ENCODE measurements around the gene OTOP3. TPM values are rescaled to one million over a fixed set of nuclear protein-coding genes. Genes with fewer than 3 reads are reported as not detected.

The OTOP3 gene
- total and polyA plus RNA-seq, 2 of the 4 experiments (the other 2 are of a cell fraction): not detected

- H2AK5ac ChIP-seq (ENCODE audit: low read depth, low read length): no peak overlapping the region
- CTCF ChIA-PET: no interaction called here
- intact Hi-C loops (cut with micrococcal nuclease): no loop called here
- no peak overlapping the region for H2BK20ac ChIP-seq (ENCODE audit: low read depth, low read length)
- H3K14ac ChIP-seq (replicated peaks; ENCODE audit: low read depth, low read length): no peak overlapping the region
- peaks cover 62% of the 10 kb centered on the region for H3K27me3 ChIP-seq (ENCODE audit: control insufficient read depth, insufficient read depth, low read length)
- in situ Hi-C loops (cut with MboI; ENCODE audit: low sequenced_read_pairs): no loop called here
- no peak overlapping the region for H3K27ac ChIP-seq (ENCODE audit: insufficient read depth, low read length)
- no peak for TF ChIP-seq RAD21 (IDR thresholded peaks at IDR 0.05; ENCODE audit: low read length)
- TF ChIP-seq BHLHE40 (IDR thresholded peaks at IDR 0.05; ENCODE audit: low read depth, low read length): no peak
- no peak for TF ChIP-seq RCOR1 (IDR thresholded peaks at IDR 0.05; ENCODE audit: insufficient replicate concordance, low read length)
- TF ChIP-seq USF2 (IDR thresholded peaks at IDR 0.05; ENCODE audit: low read depth, low read length): no peak
- no peak for TF ChIP-seq ELK1 (IDR thresholded peaks at IDR 0.05; ENCODE audit: borderline replicate concordance, low read depth, low read length)
- no peak overlapping the region for H3K4ac ChIP-seq (ENCODE audit: low read depth, low read length)
- H3K4me3 ChIP-seq (ENCODE audit: insufficient read depth, low read depth, low read length): no peak overlapping the region
- no peak overlapping the region for H3K23ac ChIP-seq (ENCODE audit: low read depth, low read length)
- H3K9me3 ChIP-seq (ENCODE audit: control insufficient read depth, insufficient read depth, low read length): no peaks in the 10 kb centered on the region
- no peak for DNase-seq
- no peaks in the 10 kb centered on the region for H3K79me1 ChIP-seq (ENCODE audit: low read depth in 1 of 2, low read length in 2 of 2)
- H3K4me1 ChIP-seq (ENCODE audit: control insufficient read depth, insufficient read depth, low read length): no peaks in the 10 kb centered on the region
- no peaks in the 10 kb centered on the region for H3K36me3 ChIP-seq (ENCODE audit: control insufficient read depth, insufficient read depth, low read length)
- WGBS, 2 experiments (ENCODE audit: extremely low coverage in 2 of 2, insufficient read length in 1 of 2): 83% methylated on average over 1 of the region's 21 CpGs; no CpG with 5 or more reads in 1 of the 2 experiments
- ATAC-seq (ENCODE audit: low read depth): no peak
- no peak overlapping the region for H2AFZ ChIP-seq (replicated peaks; ENCODE audit: low read length, poor library complexity)
- no peak overlapping the region for H2AK9ac ChIP-seq (replicated peaks; ENCODE audit: low read depth, low read length, poor library complexity)
- no peaks in the 10 kb centered on the region for H3K9me1 ChIP-seq (ENCODE audit: insufficient read depth, low read length)
- no peak overlapping the region for H4K5ac ChIP-seq (ENCODE audit: low read depth, low read length)
- no peak overlapping the region for H3K4me2 ChIP-seq (ENCODE audit: low read depth, low read length)
- no peak overlapping the region for H4K91ac ChIP-seq (ENCODE audit: insufficient read depth, low read depth, low read length)
- H3K18ac ChIP-seq (ENCODE audit: low read depth, low read length): no peak overlapping the region
- no peaks in the 10 kb centered on the region for H4K20me1 ChIP-seq (ENCODE audit: insufficient read depth, low read length)
- no peak overlapping the region for H3K56ac ChIP-seq (ENCODE audit: extremely low read depth, insufficient read depth, low read length)
- no peak overlapping the region for H2BK5ac ChIP-seq (ENCODE audit: low read depth, low read length, poor library complexity, severe bottlenecking)
- no peak overlapping the region for H2BK120ac ChIP-seq (ENCODE audit: low read depth, low read length)
- H4K8ac ChIP-seq (ENCODE audit: low read depth in 2 of 2, low read length in 2 of 2): no peak overlapping the region
- no TSS peak for BruUV-seq (replicated peaks)
- no peak overlapping the region for H2BK15ac ChIP-seq (ENCODE audit: low read depth, low read length)
- H3K9ac ChIP-seq (ENCODE audit: low read depth, low read length): no peak overlapping the region
- dilution Hi-C loops (cut with HindIII; ENCODE audit: low sequenced_read_pairs, unreplicated experiment): no loop called here
- POLR2A ChIA-PET (ENCODE audit: unreplicated experiment): no interaction called here
Observed at GRCh38 chr17:74941128-74941725, 5.5 kb downstream of the OTOP3 start.
